IPS-20b (cell line): ENCODE measurements around the gene FHIT.

ENCODE experiments used
- H3K27ac ChIP-seq: one replicate; pipeline ENCODE4 v1.5.1; 2013; ENCODE audit warnings: low read length
- H3K27me3 ChIP-seq: 2 replicates; pipeline ENCODE4 v1.6.1; 2013; ENCODE audit warnings: mild to moderate bottlenecking, low read length, inconsistent platforms; ENCODE audit not compliant: insufficient read depth
- H3K36me3 ChIP-seq: 2 replicates; pipeline ENCODE4 v1.6.1; 2013; ENCODE audit warnings: low read depth, mild to moderate bottlenecking, inconsistent platforms, low read length, moderate library complexity; ENCODE audit not compliant: insufficient read depth
- H3K4me1 ChIP-seq: 2 replicates; pipeline ENCODE4 v1.6.1; 2013; ENCODE audit warnings: mild to moderate bottlenecking, control low read depth, inconsistent platforms, low read length, moderate library complexity; ENCODE audit not compliant: insufficient read depth
- H3K4me3 ChIP-seq: 2 replicates; pipeline ENCODE4 v1.5.1; 2013; ENCODE audit warnings: mild to moderate bottlenecking, low read length, inconsistent platforms
- H3K9ac ChIP-seq: 2 replicates; pipeline ENCODE4 v1.6.1; 2013; ENCODE audit warnings: low read depth, mild to moderate bottlenecking, inconsistent platforms, low read length, moderate library complexity
- H3K9me3 ChIP-seq: 2 replicates; pipeline ENCODE4 v1.6.1; 2013; ENCODE audit warnings: mild to moderate bottlenecking, low read depth, low read length, inconsistent platforms; ENCODE audit not compliant: insufficient read depth

FHIT gene

GRCh38 chr3:60384341-60384740, 866.9 kb downstream of the FHIT start:
- no peak overlapping the region for H3K4me3 ChIP-seq
- no peak overlapping the region for H3K9ac ChIP-seq
- no peaks in the 10 kb centered on the region for H3K36me3 ChIP-seq
- no peak overlapping the region for H3K27ac ChIP-seq
- no peaks in the 10 kb centered on the region for H3K9me3 ChIP-seq
- H3K4me1 ChIP-seq, result no peaks in the 10 kb centered on the region
- H3K27me3 ChIP-seq, result no peaks in the 10 kb centered on the region

- Histone ChIP-seq H3K27me3 (no peaks in the 10 kb centered on the region), H3K27ac (no peak overlapping the region), H3K9ac (no peak overlapping the region), H3K4me3 (no peak overlapping the region), H3K4me1 (no peaks in the 10 kb centered on the region), H3K36me3 (no peaks in the 10 kb centered on the region), H3K9me3 (no peaks in the 10 kb centered on the region)
These were observed 867.9 kb downstream of the FHIT start for GRCh38 chr3:60383345-60383744.

- Histone ChIP-seq H3K9me3 (no peaks in the 10 kb centered on the region), H3K27me3 (no peaks in the 10 kb centered on the region), H3K36me3 (no peaks in the 10 kb centered on the region), H3K4me1 (no peaks in the 10 kb centered on the region), H3K4me3 (no peak overlapping the region), H3K9ac (no peak overlapping the region), H3K27ac (no peak overlapping the region)
These were observed 884.8 kb downstream of the FHIT start for GRCh38 chr3:60366486-60366885.

- no peaks in the 10 kb centered on the region for H3K27me3 ChIP-seq
- H3K36me3 ChIP-seq, result no peaks in the 10 kb centered on the region
- no peaks in the 10 kb centered on the region for H3K9me3 ChIP-seq
- no peak overlapping the region for H3K9ac ChIP-seq
- no peaks in the 10 kb centered on the region for H3K4me1 ChIP-seq
- H3K4me3 ChIP-seq, result no peak overlapping the region
- no peak overlapping the region for H3K27ac ChIP-seq
These were observed 885.9 kb downstream of the FHIT start for GRCh38 chr3:60365360-60365759.

- Histone ChIP-seq H3K27me3 (no peaks in the 10 kb centered on the region), H3K27ac (no peak overlapping the region), H3K9ac (no peak overlapping the region), H3K4me1 (no peaks in the 10 kb centered on the region), H3K9me3 (no peaks in the 10 kb centered on the region), H3K36me3 (no peaks in the 10 kb centered on the region), H3K4me3 (no peak overlapping the region)
These were observed 886.8 kb downstream of the FHIT start for GRCh38 chr3:60364475-60364874.

- Histone ChIP-seq H3K4me1 (no peaks in the 10 kb centered on the region), H3K9ac (no peak overlapping the region), H3K9me3 (no peaks in the 10 kb centered on the region), H3K27ac (no peak overlapping the region), H3K27me3 (no peaks in the 10 kb centered on the region), H3K4me3 (no peak overlapping the region), H3K36me3 (no peaks in the 10 kb centered on the region)
These were observed 887.4 kb downstream of the FHIT start for GRCh38 chr3:60363817-60364216.

GRCh38 chr3:60355825-60356224, 895.4 kb downstream of the FHIT start:
- H3K9me3 ChIP-seq, result no peaks in the 10 kb centered on the region
- H3K4me1 ChIP-seq, result no peaks in the 10 kb centered on the region
- H3K9ac ChIP-seq, result no peak overlapping the region
- no peaks in the 10 kb centered on the region for H3K27me3 ChIP-seq
- no peak overlapping the region for H3K4me3 ChIP-seq
- H3K27ac ChIP-seq, result no peak overlapping the region
- no peaks in the 10 kb centered on the region for H3K36me3 ChIP-seq

- Histone ChIP-seq H3K27me3 (no peaks in the 10 kb centered on the region), H3K4me3 (no peak overlapping the region), H3K36me3 (no peaks in the 10 kb centered on the region), H3K9me3 (no peaks in the 10 kb centered on the region), H3K4me1 (no peaks in the 10 kb centered on the region), H3K27ac (no peak overlapping the region), H3K9ac (no peak overlapping the region)
These were observed 899.8 kb downstream of the FHIT start for GRCh38 chr3:60351481-60351880.

- Histone ChIP-seq H3K27me3 (no peaks in the 10 kb centered on the region), H3K27ac (no peak overlapping the region), H3K4me3 (no peak overlapping the region), H3K36me3 (no peaks in the 10 kb centered on the region), H3K9me3 (no peaks in the 10 kb centered on the region), H3K9ac (no peak overlapping the region), H3K4me1 (no peaks in the 10 kb centered on the region)
These were observed 906.9 kb downstream of the FHIT start for GRCh38 chr3:60344340-60344739.

- no peak overlapping the region for H3K4me3 ChIP-seq
- H3K36me3 ChIP-seq, result no peaks in the 10 kb centered on the region
- no peaks in the 10 kb centered on the region for H3K9me3 ChIP-seq
- H3K9ac ChIP-seq, result no peak overlapping the region
- no peaks in the 10 kb centered on the region for H3K4me1 ChIP-seq
- no peak overlapping the region for H3K27ac ChIP-seq
- no peaks in the 10 kb centered on the region for H3K27me3 ChIP-seq
These were observed 907.4 kb downstream of the FHIT start for GRCh38 chr3:60343831-60344230.

- no peaks in the 10 kb centered on the region for H3K4me1 ChIP-seq
These were observed 911.9 kb downstream of the FHIT start for GRCh38 chr3:60339304-60339703.

GRCh38 chr3:60337421-60337820, 913.8 kb downstream of the FHIT start:
- Histone ChIP-seq H3K27me3 (no peaks in the 10 kb centered on the region), H3K9ac (no peak overlapping the region), H3K4me3 (no peak overlapping the region), H3K9me3 (no peaks in the 10 kb centered on the region), H3K36me3 (no peaks in the 10 kb centered on the region), H3K27ac (no peak overlapping the region), H3K4me1 (no peaks in the 10 kb centered on the region)

More at GRCh38 chr3:60339304-60339703, 911.9 kb downstream of the FHIT start:
- no peak overlapping the region for H3K4me3 ChIP-seq
- H3K36me3 ChIP-seq, result no peaks in the 10 kb centered on the region
- no peak overlapping the region for H3K9ac ChIP-seq
- no peak overlapping the region for H3K27ac ChIP-seq
- no peaks in the 10 kb centered on the region for H3K27me3 ChIP-seq
- H3K9me3 ChIP-seq, result no peaks in the 10 kb centered on the region

- Histone ChIP-seq H3K4me1 (no peaks in the 10 kb centered on the region), H3K27me3 (no peaks in the 10 kb centered on the region), H3K9me3 (no peaks in the 10 kb centered on the region), H3K4me3 (no peak overlapping the region), H3K27ac (no peak overlapping the region), H3K36me3 (no peaks in the 10 kb centered on the region), H3K9ac (no peak overlapping the region)
These were observed 915.2 kb downstream of the FHIT start for GRCh38 chr3:60336061-60336460.
